ENCODE data around the gene SDS. TPM values are rescaled to one million over a fixed set of nuclear protein-coding genes. Genes with fewer than 3 reads are reported as not detected.

Gene SDS
- total and polyA plus RNA-seq, 2 of the 8 experiments (the other 6 are each of a cell fraction or from before 2014, with no cell fraction given), result 0.21 TPM; not detected in 1

DNA sequence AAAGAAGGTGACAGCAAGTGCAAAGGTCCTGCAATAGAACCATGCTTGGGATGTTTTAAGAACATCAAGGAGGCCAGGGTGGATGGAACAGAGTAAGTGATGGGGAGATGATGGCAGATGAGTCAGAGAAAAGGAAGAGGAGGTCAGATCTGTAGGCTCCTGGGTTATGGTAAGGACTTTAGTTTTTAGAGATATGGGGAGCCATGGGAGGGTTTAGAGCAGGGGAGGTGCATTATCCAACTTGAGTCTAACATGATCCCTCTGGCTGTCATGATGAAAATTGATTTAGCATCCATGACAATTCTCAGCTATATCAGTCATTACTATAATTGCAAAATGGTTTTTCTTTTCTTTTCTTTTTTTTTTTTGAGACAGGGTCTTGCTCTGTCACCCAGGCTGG lies 52.6 kb downstream of the SDS start:
- POLR2A ChIA-PET (ENCODE audit: partially characterized antibody), result interaction anchor here (1.2 kb wide), 1 partner anchor 92 kb away, joined by 3 read pairs; no protein-coding TSS in a partner anchor
- Histone ChIP-seq H2AFZ (ENCODE audit: low read length) (no peak overlapping the region), H3K56ac (replicated peaks; ENCODE audit: insufficient read length, low read depth, low read length) (no peak overlapping the region), H4K8ac (ENCODE audit: extremely low read depth, insufficient read depth, low read length) (no peak overlapping the region), H3K4me2 (ENCODE audit: insufficient read depth in 1 of 2, low read depth in 2 of 2, low read length in 2 of 2) (no peak overlapping the region), H4K5ac (ENCODE audit: insufficient read length, low read depth, low read length) (no peak overlapping the region), H3K9me3 (ENCODE audit: insufficient read depth in 2 of 2, low read depth in 1 of 2, low read length in 1 of 2) (no peaks in the 10 kb centered on the region), H3K79me1 (ENCODE audit: low read depth, low read length) (no peaks in the 10 kb centered on the region), H2BK15ac (ENCODE audit: low read length) (no peak overlapping the region), H3K14ac (ENCODE audit: insufficient read length) (no peak overlapping the region), H4K91ac (replicated peaks; ENCODE audit: insufficient read length, low read length) (no peak overlapping the region), H3K23me2 (ENCODE audit: low read depth, low read length) (no peaks in the 10 kb centered on the region), H3K23ac (ENCODE audit: insufficient read length) (no peak overlapping the region), H3K27me3 (replicated peaks in 1 of 4; ENCODE audit: control insufficient read depth in 3 of 4, extremely low read depth in 1 of 4, insufficient read depth in 3 of 4, low read length in 3 of 4) (no peaks in the 10 kb centered on the region), H2BK120ac (replicated peaks; ENCODE audit: low read depth, low read length) (no peak overlapping the region), H3K4ac (replicated peaks; ENCODE audit: insufficient read length, low read depth, low read length) (no peak overlapping the region), H3K4me3 (ENCODE audit: extremely low read depth in 1 of 4, insufficient read depth in 2 of 4, low read depth in 3 of 4, low read length in 4 of 4) (no peak overlapping the region), H2BK20ac (ENCODE audit: low read length) (no peak overlapping the region), H3K18ac (ENCODE audit: extremely low read depth, low read length) (no peak overlapping the region), H2AK5ac (ENCODE audit: low read depth, low read length) (no peak overlapping the region), H2BK12ac (ENCODE audit: low read depth, low read length) (no peak overlapping the region), H2BK5ac (ENCODE audit: low read depth, low read length) (no peak overlapping the region), H4K20me1 (replicated peaks in 1 of 2; ENCODE audit: control insufficient read depth in 1 of 2, insufficient read depth in 2 of 2, low read length in 2 of 2) (no peaks in the 10 kb centered on the region), H3K36me3 (ENCODE audit: control insufficient read depth in 2 of 4, insufficient read depth in 4 of 4, low read length in 3 of 4) (no peaks in the 10 kb centered on the region), H3K9ac (replicated peaks in 1 of 4; ENCODE audit: extremely low read depth in 1 of 4, low read depth in 3 of 4, low read length in 3 of 4) (no peak overlapping the region), H3K4me1 (replicated peaks in 1 of 4; ENCODE audit: control insufficient read depth in 3 of 4, insufficient read depth in 4 of 4, low read length in 3 of 4) (peaks cover 0 to 8% (median 5%) of the 10 kb centered on the region in 4 experiments; a peak in 5 of 7 replicates), H3K79me2 (ENCODE audit: control insufficient read depth in 1 of 2, insufficient read depth in 2 of 2, low read length in 2 of 2) (no peaks in the 10 kb centered on the region), H3K27ac (ENCODE audit: low read depth, low read length) (no peak overlapping the region)
- TF ChIP-seq RNF2 (IDR thresholded peaks at IDR 0.05; ENCODE audit: borderline replicate concordance, low read depth, low read length, missing control alignments, poor library complexity, severe bottlenecking), result no peak
- TF ChIP-seq SUZ12 (IDR thresholded peaks at IDR 0.05; ENCODE audit: low read length), result no peak
- no peak for TF ChIP-seq RAD21 (IDR thresholded peaks at IDR 0.05 in 1 of 2, conservative IDR thresholded peaks at IDR 0.05 in 1 of 2; ENCODE audit: low read depth in 2 of 2, low read length in 2 of 2)
- TF ChIP-seq, protein P1, sequence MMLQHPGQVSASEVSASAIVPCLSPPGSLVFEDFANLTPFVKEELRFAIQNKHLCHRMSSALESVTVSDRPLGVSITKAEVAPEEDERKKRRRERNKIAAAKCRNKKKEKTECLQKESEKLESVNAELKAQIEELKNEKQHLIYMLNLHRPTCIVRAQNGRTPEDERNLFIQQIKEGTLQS (IDR thresholded peaks at IDR 0.05; ENCODE audit: insufficient read depth, low read depth, low read length), result no peak
- TF ChIP-seq, protein P2, sequence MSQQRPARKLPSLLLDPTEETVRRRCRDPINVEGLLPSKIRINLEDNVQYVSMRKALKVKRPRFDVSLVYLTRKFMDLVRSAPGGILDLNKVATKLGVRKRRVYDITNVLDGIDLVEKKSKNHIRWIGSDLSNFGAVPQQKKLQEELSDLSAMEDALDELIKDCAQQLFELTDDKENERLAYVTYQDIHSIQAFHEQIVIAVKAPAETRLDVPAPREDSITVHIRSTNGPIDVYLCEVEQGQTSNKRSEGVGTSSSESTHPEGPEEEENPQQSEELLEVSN (IDR thresholded peaks at IDR 0.05), result no peak
- no peak for TF ChIP-seq HDAC2 (IDR thresholded peaks at IDR 0.05; ENCODE audit: borderline replicate concordance in 1 of 2, low read depth in 2 of 2, low read length in 2 of 2)
- TF ChIP-seq ASH2L (IDR thresholded peaks at IDR 0.05; ENCODE audit: low read length), result no peak
- no peak for TF ChIP-seq CTBP2 (IDR thresholded peaks at IDR 0.05; ENCODE audit: borderline replicate concordance, insufficient read depth, insufficient read length, low read length)
- no peak for TF ChIP-seq BCL11A (IDR thresholded peaks at IDR 0.05; ENCODE audit: low read depth in 2 of 2, low read length in 2 of 2)
- no peak for TF ChIP-seq TEAD4 (IDR thresholded peaks at IDR 0.05; ENCODE audit: low read depth, low read length)
- TF ChIP-seq JUN (IDR thresholded peaks at IDR 0.05; ENCODE audit: low read depth, low read length), result no peak
- CTCF ChIA-PET (ENCODE audit: partially characterized antibody), result no interaction called here
- FAIRE-seq (no peak), DNase-seq (ENCODE audit: low read depth in 1 of 2, low spot score in 2 of 2) (no peak)
